Brain microvascular endothelial cell (primary cell): ENCODE data around the gene IL17RB.

Experiments used
- DNase-seq: peaks from one replicate; pipeline ENCODE4 v3.0.0-alpha.2; 2020
- H3K27ac ChIP-seq: fragments of 250-450 bp; sonication (Bioruptor Pico); 2 replicates; pipeline ENCODE4 v1.5.1; 2020; ENCODE audit warnings: mild to moderate bottlenecking, moderate library complexity
- H3K27me3 ChIP-seq: fragments of 250-450 bp; sonication (Bioruptor Pico); replicated peaks from 2 replicates; pipeline ENCODE4 v1.5.1; 2020; ENCODE audit warnings: mild to moderate bottlenecking
- H3K36me3 ChIP-seq: fragments of 250-450 bp; sonication (Bioruptor Pico); replicated peaks from 2 replicates; pipeline ENCODE4 v1.5.1; 2020; ENCODE audit warnings: mild to moderate bottlenecking
- H3K4me3 ChIP-seq: 2 replicates; pipeline ENCODE4 v1.5.1; 2011; ENCODE audit warnings: low read depth, mild to moderate bottlenecking, control low read depth, low read length, moderate library complexity
- CTCF ChIP-seq: IDR thresholded peaks from 2 replicates; pipeline ENCODE4 v1.5.1; 2011; ENCODE audit warnings: low read depth, mild to moderate bottlenecking, moderate library complexity, low read length, control low read depth, inconsistent platforms; ENCODE audit errors: missing control alignments
- in situ Hi-C: cut with HindIII; loops from 2 replicates; pipeline ENCODE4 v1.10.0; 2017; ENCODE audit warnings: low sequenced_read_pairs, low pct_ligation_motif_present

The IL17RB gene

GRCh38 chr3:53892286-53892637 lies 45.9 kb downstream of the IL17RB start:
- H3K27me3 ChIP-seq = no peaks in the 10 kb centered on the region
- H3K4me3 ChIP-seq = peak overlapping the region; percentile 94
- in situ Hi-C loops = no loop called here
- TF ChIP-seq CTCF = no peak
- no peak for DNase-seq
- H3K27ac ChIP-seq = peak overlapping the region; percentile 93
- no peaks in the 10 kb centered on the region for H3K36me3 ChIP-seq

- Histone ChIP-seq H3K36me3 (no peaks in the 10 kb centered on the region), H3K27ac (no peak overlapping the region), H3K27me3 (no peaks in the 10 kb centered on the region), H3K4me3 (no peak overlapping the region)
- in situ Hi-C loops = no loop called here
- DNase-seq = no peak
- TF ChIP-seq CTCF = no peak
Measured at GRCh38 chr3:53899750-53900149, 53.4 kb downstream of the IL17RB start.

GRCh38 chr3:53900666-53901331 lies 54.4 kb downstream of the IL17RB start:
- DNase-seq = no peak
- H3K4me3 ChIP-seq = no peak overlapping the region
- H3K27me3 ChIP-seq = no peaks in the 10 kb centered on the region
- no peak for TF ChIP-seq CTCF
- H3K36me3 ChIP-seq = no peaks in the 10 kb centered on the region
- in situ Hi-C loops = no loop called here
- no peak overlapping the region for H3K27ac ChIP-seq

GRCh38 chr3:53902067-53902466 lies 55.7 kb downstream of the IL17RB start:
- in situ Hi-C loops = no loop called here
- H3K27me3 ChIP-seq = no peaks in the 10 kb centered on the region
- H3K36me3 ChIP-seq = no peaks in the 10 kb centered on the region
- DNase-seq = no peak
- H3K4me3 ChIP-seq = no peak overlapping the region
- no peak overlapping the region for H3K27ac ChIP-seq
- TF ChIP-seq CTCF = no peak

GRCh38 chr3:53902711-53903110 lies 56.3 kb downstream of the IL17RB start:
- in situ Hi-C loops = no loop called here
- no peak for TF ChIP-seq CTCF
- H3K36me3 ChIP-seq = no peaks in the 10 kb centered on the region
- no peak overlapping the region for H3K4me3 ChIP-seq
- no peak overlapping the region for H3K27ac ChIP-seq
- no peak for DNase-seq
- H3K27me3 ChIP-seq = no peaks in the 10 kb centered on the region

GRCh38 chr3:53913401-53913800 lies 67.0 kb downstream of the IL17RB start:
- in situ Hi-C loops = no loop called here
- Histone ChIP-seq H3K4me3 (no peak overlapping the region), H3K27me3 (no peaks in the 10 kb centered on the region), H3K27ac (no peak overlapping the region), H3K36me3 (no peaks in the 10 kb centered on the region)
- no peak for DNase-seq
- no peak for TF ChIP-seq CTCF
